Stimulated activated CD4-positive, alpha-beta T cell treated with anti-CD3 and anti-CD28 coated beads, Interleukin-15, amount 100 ng/mL, for 48 hours (primary cell): ENCODE measurements around the gene MESD.

Source experiments
- DNase-seq, 2 donors: peaks; one replicate each; pipeline ENCODE4 v3.0.0-alpha.2; 2020; ENCODE audit warnings: low read depth in 2 of 2

The MESD gene

GRCh38 chr15:81015621-81016488, 26.2 kb upstream of the MESD start:
- no peak for DNase-seq

DNA sequence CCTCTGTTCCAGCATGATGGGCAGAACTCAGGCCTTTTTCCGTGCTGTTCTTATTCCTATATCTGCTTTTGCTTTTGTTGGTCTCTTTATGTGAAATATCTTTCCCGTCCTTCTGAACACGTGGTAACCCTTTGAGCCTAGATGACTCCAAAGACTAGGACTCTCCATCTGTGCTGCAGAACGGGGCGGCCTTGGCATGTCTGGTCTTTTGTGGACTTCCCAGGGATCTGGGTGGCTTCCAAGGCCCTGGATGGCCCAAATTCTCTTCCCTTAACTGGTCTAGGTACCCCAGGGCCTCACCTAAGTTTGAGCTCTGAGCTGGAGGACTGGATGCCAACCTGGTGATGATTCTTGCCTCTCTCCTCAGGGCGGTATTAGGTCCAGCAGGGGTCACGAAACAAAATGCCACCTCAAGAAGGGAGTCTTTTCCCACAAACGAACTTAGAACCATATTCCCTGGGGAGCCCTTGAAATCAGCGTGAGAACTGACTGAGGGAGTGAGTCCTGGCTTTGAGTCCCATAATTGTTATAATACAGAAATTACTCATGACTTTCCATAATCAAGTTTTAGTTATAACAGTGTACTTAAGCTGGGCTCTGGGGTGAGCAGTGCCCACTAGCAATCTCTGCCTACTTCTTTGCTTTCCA, 25.0 kb upstream of the MESD start:
- DNase-seq = no peak

DNA sequence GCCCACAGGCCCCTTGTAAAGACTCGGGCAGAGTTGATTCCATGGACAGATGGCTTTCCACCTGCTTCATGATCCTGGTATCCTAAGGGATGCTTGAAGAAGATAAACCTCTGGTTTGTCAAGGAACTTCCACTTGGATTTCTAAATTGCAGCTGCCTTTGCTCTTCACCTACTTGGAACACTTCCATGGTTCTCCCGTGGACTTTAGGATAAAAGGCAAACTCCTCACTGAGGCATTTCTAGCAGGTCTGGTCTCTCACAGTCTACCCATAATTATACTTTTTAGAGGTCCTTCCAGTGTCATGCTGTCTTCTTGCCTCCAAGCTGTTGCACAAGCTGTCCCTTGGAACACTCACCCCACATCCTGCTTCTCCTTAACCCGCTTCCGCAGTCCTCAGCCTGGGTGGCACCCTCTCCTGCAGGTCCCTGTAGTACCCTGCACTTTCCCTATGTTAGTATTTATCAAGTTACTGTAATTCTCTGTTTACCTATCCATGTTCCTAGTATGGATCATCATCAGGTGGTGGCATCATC, 23.8 kb upstream of the MESD start:
- DNase-seq = no peak

DNA sequence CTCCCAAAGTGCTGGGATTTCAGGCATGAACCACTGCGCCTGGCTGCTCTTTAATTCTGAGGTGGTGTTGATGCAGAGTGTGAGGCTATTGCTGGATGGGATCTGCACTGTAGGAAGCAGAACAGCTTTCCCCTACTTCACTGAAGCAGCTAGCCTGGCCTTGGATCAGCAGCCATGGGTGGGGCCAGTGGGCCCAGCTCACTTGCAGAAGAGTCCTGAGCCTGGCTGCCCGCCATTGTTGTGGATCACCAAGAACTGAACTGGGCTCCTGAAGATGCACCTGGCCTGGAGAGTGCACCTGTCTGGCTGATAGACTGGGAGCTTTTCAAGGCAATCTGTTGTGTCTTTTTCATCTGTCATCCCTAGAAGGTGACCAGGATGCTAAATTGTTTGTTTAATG, 23.0 kb upstream of the MESD start:
- DNase-seq = no peak

- no peak for DNase-seq
These were observed 22.0 kb upstream of the MESD start for GRCh38 chr15:81011593-81011992.

- DNase-seq = no peak
These were observed 20.5 kb upstream of the MESD start for GRCh38 chr15:81010086-81010485.

DNA sequence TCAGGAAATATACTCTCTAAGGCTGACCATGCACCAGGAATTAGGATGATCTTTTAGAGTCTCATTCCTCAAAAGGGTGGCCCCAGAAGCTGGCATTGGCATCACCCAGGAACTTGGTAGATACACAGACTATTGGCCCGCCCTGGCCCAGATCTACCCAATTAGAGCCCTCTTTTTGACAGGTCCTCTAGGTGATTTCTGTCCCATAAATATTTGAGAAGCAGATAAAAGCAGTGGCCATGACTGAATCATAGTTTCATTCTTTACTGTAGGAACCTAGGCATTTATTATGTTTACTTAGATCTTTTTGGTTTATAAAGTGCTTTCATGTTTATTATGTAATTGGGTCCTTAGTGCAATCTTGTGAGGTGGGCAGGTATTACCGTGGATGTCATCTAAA, 18.7 kb upstream of the MESD start:
- DNase-seq = no peak

- no peak for DNase-seq
These were observed 17.9 kb upstream of the MESD start for GRCh38 chr15:81007428-81008064.

GRCh38 chr15:81006124-81006523, 16.5 kb upstream of the MESD start:
- DNase-seq = no peak

- DNase-seq = no peak
These were observed 13.4 kb upstream of the MESD start for GRCh38 chr15:81003097-81003350.

GRCh38 chr15:81002331-81003096, 12.9 kb upstream of the MESD start:
- no peak for DNase-seq

DNA sequence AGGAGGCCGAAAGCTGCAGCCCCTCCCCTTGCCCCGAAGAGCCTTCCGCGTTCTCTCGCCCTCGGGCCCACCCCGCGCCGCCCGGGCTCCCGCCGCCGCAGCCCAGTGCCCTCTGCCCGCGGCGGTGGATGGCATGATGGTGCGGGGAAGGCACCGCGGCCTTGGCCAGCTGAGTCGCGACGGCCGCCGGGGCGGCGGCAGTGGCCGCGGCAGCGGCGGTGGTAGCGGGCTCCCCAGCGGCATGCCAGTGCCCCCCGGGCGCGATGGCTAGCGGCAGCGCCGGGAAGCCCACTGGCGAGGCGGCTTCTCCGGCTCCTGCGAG, 12.4 kb upstream of the MESD start:
- no peak for DNase-seq

DNA sequence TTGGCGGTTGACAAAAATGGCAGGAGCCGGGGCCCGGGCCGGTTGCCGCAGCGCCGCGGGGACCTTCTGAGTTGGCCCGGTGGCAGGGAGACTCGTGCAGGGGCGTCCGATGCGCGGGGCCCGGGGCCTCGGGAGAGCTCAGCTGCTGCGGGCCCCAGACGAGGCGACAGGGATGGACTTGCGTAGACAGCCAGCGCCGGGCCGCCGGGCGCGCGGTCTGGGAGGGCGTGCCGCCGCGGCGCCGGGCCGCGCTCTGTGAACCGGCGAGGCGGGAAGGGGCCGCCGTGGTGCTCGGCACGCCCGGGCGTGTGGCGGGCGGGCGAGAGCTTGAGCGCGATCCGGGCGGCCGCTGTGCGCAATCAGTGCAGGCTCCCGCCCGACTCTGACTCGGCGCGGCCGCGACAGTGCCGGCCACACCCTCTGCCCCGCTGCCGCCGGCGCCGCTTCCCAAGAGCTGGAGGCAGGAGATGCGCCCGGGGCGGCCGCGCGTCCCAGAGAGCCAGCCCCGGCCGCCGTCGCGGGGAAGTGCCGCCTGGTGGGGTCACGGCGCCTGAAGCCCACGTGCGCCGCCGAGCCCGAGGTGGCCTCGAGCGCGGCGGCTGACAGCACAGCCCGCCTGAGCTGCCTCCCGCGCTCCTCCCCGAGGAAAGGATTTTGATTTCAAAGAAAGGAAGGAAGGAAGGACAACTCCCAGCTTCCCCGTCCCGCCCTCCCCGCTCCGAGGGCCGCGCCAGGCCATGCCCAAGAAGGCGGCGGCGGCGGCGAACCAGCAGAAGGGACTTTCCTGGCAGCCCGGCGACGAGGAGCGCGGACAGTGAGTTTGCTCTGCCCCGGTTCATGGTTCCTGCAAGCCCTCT, 11.8 kb upstream of the MESD start:
- DNase-seq = peak in 1 of 2 donors; percentile 29

DNA sequence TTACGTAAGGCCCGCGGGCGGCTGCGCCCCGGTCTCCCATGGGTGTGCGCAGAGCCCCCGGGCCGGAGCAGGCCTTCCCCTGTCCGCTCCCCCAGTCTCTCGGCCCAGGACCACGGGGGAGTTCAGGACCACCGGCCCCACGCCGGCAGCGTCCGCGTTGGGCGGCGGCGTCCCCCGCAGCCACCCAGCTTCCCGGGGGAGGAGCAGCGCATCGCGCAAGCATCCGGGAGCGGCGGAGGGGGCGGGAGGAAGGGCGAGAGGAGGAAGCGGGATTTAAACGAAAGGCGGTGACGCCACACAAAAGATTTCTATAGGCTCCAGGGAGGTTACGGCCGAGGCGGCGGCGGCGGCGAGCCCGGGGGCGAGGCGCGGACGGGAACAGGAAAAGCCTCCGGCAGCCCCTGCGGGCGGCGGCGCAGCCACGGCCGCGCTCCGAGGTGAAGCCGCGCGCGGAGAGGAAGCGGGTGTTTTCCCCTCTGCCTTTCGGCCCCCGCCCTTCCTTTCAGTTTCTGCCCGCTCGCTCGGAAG, 11.1 kb upstream of the MESD start, which contains the start of gene TLNRD1:
Gene TLNRD1, plus strand, starts transcription at position 300 of the 528 bp plus-strand sequence. CDS start 1,349 bp downstream, outside the sequence.
- DNase-seq = peak; percentile 71 to 77

- no peak for DNase-seq
These were observed 10.6 kb upstream of the MESD start for GRCh38 chr15:81000144-81000623.

GRCh38 chr15:80999623-81000036, 10.0 kb upstream of the MESD start:
- DNase-seq = peak in 1 of 2 donors; percentile 59

GRCh38 chr15:80998251-80998650, 8.6 kb upstream of the MESD start:
- no peak for DNase-seq

DNA sequence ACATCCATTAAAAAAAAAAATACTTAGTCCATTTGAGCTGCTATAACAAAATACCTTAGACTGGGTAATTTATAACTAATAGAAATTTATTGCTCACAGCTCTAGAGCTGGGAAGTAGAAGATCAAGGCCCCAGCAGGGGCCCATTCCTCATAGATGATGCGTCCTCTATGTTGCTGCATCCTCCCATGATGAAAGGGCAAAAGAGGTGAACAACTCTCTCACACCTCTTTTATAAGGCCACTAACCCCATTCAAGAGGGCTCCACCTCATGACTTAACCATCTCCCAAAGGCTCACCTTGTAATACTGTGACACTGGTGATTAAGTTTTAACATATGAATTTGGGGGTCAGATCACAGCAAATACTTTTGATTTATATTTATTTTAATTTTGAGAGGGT, 8.1 kb upstream of the MESD start:
- DNase-seq = no peak

GRCh38 chr15:80996247-80996646, 6.6 kb upstream of the MESD start:
- DNase-seq = no peak

DNA sequence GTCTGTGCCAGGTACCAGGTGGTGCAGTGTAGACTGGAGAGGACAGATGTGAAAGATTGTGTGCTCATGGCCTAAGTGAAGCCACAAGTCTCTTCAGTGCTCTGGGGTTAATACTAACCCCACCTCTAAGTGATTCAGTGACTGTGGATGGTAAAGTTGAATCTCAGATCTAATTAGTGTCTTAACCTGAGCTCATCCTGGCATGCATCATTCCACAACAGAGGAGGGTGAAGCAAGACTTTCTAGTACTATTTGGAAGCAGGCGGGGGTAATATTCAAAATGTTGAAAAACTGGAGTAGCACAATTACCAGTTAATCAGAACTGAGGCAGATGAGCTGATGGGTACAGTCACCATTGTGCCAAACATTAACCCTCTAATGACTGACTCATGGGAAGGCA, 2.8 kb upstream of the MESD start:
- DNase-seq = no peak

GRCh38 chr15:80992006-80992405, 2.4 kb upstream of the MESD start:
- DNase-seq = no peak
